HG03108 (cell line): ENCODE data around the gene TNNT3.

Experiments used
- ATAC-seq: cut with Tn5 transposase; IDR thresholded peaks from one replicate; pipeline ENCODE4 v1.9.1; 2021; ENCODE audit warnings: moderate library complexity; ENCODE audit not compliant: unreplicated experiment

The TNNT3 gene

DNA sequence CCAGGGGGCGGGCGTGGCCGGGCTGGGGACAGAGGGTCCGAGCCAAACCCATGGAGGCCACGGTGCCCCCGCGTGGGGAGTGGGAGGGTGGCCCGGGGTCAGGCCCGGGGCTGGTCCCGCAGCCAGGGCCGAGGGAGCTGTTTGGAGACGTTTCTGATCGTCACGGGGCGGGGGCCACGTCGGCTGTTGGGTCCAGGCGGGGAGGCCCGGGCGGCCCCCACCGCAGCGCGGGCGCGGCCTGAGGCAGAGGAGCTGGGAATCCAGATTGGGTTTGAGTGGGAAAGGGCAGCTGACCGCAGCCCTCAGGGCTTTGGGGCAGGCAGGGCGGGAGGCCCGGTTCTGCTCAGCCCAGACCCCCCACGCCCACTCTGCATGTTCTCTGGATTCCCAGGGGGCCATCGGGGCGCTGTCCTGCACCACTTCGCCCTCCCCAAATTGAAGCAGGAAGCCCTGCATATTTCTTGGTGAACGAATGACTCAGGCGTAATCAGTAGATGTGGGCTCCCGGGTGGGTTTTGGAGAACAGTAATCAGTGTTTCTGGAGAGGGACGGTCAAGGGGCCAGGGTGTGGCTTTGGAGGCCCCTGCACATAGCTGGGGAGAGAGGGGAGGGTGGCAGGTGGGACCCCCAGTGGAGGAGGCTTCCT lies 28.2 kb downstream of the TNNT3 start:
- no peak for ATAC-seq

DNA sequence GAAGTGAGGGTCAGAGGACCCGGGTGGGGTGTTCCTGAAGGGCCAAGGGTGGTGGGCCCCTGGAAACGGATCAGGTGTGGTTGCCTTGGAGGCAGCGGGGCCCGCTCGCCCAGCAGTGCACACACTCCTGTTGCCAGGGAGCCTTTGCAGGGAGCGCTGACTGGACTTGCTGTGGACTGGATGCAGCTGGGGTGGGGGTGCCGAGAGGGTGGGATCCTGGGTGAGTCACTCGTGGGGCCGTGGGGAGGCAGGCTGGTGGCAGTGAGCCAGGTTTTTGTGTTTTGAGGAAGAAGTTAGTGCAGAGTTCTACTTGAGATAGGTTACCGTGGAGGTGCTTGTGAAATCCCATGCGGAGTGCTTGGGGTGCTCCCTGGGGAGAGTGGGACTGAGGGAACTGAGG lies 28.9 kb downstream of the TNNT3 start:
- no peak for ATAC-seq

DNA sequence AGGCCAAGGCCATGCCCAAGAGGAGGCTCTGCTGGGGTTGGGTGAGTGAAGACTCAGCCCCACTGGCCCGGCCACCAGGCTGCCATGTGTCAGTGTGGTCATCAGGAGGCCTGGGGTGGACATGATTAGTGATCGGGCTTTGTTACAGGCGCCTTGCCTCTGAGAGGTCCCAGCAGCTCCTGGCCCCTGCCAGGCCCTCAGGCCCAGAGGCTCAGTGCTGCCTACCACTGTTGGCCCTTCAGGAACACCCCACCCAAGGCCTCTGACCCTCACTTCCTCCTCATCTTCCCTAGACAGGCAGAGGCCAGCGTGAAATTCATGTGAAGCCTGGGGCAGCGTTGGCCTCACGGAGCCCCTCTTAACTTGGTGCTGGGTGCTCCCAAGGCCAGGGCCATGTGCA lies 29.8 kb downstream of the TNNT3 start:
- no peak for ATAC-seq

DNA sequence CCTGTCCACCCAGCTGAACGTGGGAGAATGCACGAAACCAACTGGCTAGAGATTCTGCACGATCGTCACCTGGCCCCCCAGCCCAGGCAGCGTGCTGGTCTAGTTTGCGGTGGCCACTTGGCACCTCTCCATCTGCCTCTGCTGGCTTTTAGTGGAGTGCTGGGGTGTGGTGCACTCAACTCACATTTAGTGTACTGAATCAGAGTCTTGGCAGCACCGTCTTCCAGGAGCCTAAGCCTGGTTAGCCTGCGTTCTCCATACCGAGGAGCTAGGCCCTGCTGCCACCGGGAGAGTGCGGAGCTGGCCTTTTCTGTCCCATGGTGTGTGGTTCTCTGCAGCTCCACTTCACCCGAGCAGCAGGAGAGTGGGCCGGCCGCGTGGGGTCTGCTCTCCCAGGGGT lies 30.4 kb downstream of the TNNT3 start:
- ATAC-seq, result no peak

DNA sequence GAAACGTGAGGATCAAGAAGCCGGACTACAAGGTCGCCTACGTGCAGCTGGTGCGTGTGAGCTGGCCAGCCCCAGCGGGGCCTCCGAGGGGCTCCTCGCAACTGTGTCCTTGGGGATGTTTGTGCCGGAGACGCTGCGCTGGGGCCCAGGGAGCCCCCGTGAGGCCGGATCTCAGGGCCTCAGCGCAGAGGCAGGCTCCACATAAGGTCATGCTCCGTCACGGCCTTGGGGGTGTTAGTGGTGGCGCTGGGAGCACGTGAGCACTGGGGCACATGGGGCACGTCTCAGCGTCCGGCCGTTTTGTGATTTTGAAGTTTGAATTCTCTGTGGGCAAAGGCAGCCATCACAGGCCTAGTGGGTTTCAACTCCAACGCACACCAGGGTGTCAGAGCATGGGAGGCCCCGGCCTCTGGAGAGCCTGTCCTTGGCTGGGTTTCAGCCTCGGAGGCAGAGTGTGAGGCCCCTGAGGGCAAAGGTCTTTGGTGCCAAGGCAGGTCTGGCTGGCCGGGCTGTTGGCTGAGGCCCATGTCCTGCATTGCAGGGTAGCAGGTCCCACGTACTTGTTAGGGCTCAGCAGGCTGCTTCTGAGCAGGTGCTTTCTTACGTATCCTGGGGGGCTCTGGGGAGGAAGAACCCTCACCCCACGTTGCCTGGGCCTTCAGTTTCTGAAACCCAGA lies 33.4 kb downstream of the TNNT3 start:
- no peak for ATAC-seq

DNA sequence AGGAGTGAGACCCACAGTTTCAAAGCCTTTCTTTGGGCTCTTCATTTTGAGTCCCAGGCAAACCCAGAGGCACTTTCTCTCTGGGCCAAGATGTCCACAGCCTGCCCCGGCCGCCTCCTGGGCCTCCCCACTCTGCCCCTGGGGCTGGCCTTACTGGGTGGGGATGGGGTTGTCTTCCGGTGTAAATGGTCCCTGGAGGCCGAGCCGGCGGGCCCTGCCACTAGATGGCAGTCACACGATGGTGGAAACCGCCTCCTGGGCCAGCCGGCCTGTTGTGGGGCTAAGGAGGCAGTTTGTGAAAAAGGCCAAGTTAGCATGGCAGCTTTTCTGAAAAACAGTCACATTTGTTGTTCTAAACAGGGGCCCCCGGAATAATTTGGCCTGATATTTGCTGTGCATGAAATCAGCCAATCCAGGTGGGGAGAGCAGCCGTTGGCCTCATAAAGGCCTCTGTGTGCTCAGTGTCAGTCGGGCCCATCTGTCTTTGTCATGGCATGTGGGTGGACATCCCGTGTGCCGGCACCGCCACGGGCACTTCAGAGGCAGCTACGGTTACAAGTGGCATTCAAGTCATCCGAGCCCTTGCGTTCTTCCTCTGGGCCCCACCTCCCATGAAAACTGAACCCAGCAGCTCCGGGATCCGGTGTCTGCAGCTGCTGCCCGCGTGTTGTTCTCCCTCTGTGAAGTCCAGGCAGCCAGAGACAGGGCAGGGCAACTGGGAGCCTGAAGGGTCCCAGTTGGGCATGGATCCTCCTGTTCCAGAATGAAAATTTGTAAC lies 34.2 kb downstream of the TNNT3 start:
- no peak for ATAC-seq

DNA sequence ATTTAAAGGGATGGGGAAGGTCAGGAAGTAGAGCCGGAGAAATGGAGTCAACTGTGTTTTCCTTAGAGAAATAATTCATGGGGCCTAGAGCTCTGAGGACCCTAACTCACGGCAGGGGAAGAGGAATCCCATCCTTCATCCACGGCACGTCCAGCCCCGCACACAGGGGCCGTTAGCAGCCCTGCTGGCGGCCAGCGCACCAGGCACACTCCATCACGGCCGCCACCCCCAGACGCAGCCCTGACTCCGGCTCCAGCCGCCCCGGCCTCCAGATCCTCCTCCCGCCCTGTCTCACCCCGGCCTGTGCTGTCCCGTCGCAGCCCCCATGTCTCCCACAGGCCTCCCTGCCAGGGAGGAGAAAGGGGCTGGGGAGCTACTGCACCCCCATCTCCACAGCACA lies 38.9 kb downstream of the TNNT3 start:
- no peak for ATAC-seq

DNA sequence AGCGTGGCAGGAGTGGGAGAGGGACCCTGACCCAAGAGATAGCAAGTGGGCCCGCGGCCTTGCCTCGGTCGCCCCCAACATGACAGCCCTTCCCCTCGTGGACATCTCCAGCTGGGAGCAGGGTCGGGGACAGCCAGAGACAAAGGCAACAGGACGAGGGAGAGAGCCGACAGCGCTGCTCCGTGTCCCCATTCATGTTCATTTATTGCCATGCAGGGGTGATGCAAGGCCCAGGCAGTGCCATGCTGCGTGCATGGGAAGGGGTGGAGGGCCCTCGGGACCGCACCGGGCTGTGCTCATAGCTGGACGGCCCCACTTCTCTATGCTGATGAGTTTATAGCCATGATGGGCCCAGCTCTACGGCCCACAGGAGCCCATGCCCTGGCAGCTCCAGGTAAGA lies 40.3 kb downstream of the TNNT3 start:
- ATAC-seq, result no peak

DNA sequence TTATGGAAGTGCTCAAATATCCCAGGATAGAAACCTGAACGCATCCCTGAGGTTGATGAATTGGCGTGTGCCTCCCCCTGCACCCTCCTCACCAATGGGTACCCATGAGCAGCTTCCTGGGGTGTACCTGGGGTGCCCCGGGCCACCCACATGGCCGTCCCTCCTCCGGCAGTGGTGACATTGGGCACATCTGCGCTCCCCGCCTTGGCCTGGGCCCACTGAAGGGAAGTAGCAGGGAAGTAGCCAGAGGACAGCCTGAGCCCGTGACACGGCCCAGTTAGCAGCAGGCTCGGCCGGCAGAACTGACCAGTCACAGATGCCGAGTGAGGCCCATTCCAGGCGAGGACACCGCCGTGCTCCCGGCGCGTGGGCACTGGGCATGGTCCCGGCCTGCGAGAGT lies 44.4 kb downstream of the TNNT3 start:
- no peak for ATAC-seq

DNA sequence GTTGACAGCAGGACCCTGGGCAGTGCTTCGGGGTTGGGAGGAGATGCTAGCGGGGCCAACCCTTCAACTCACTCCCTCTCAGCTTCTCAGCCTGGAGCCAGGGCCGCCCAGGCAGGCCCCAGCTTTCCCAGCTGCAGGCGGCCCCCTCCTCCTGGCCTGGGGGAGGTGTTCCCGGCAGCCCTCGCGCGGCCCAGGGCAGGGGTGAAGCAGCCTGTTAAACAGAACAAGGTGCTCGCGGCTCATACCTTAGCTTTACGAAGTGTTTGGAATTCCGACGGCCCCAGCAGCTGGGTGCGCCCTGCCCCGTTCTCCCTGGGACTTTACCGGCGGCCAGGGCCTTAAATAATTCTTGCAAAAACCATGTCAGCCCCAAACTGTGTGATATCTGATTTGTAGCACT lies 44.8 kb downstream of the TNNT3 start:
- no peak for ATAC-seq

DNA sequence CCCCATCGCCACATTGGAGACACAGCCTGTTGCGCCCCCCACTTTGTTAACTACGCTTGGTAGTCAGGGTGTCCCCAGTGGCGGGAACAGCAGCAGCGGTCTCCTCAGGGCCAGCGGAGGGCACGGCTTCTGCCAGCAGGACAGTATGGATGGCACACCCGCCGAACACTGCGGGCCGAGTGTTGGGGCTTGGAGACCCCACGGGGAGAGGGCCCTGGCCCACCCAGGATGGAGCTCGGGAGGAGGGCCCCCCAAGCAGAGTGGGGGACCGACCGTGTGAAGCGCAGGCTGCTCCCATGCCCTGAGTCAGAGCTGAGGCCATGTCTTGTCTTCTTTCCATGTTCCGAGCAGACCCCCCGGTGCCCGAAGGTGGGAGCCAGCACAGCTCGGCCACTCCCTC lies 45.5 kb downstream of the TNNT3 start:
- no peak for ATAC-seq

DNA sequence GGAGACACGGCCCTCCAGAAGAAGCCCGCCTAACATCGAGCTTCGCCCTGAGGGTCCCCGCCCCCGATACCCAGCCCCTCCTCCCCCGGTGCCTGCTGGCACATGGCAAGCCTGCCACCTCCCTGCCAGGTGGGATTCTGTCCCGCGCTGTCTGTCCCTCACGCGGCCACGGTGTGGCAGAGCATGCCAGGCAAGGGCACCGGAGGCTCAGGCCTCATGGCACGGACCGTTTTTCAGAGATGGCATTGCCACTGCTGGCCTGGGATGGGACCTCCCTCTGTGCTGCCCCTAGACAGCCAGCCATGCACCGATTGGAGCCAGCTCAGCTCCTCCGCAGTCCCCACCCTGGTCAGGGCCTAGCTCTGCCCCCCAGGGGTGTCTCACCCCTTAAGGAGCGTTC lies 47.0 kb downstream of the TNNT3 start:
- ATAC-seq, result no peak

DNA sequence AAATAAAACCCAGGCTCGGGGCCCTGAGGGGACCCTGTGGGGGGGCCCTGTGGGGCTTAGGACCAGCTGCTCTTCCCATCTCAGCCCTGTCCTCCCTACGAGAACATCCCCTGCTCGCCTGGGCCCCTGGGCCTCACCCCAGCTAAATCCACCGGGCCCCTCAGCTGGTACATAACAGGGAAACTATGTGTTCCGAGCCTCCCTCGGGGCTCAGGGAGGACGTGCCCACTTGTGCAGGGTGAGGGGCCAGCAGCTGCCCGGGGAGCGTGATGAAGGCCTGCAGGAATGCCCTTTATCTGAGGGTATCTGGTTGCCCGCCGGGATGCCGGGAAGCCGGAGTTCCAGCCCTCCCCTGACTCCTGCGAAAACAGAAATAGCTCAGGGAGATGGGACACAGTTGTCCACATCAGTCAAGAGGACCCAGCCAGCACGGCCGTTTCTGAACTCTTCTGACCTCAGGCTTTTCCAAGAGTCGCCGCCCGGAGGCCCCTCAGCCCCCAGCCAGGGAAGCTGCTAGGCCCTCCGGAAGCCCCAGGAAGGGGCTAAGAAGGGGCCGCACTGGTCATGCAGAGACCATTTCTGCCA lies 48.2 kb downstream of the TNNT3 start:
- no peak for ATAC-seq

DNA sequence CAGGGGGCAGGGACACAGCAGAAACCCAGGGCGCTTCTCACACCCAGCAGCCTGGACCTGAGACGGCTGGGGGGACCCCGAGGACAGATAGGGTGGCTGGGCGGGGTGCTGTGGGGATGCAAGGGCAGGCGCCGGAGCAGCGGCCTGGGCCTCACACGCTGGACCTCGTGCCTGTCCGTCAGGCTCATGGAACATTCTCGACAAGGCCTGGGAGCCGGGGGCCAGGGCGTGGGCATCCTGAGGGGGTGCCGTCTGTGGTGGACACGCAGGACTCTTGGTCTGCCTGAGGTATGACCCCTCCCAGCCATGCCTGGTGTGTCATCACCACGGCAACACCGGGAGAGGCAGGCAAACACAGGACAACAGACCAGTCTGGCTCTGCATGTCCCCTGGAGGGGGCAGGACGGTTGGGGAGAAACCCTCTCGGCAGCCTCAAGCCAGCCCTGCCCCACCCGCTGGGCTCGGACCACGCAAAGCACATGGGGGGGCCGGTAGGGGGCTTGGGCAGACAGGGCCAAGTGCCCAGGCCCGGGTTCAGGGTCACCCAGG lies 49.0 kb downstream of the TNNT3 start:
- no peak for ATAC-seq

DNA sequence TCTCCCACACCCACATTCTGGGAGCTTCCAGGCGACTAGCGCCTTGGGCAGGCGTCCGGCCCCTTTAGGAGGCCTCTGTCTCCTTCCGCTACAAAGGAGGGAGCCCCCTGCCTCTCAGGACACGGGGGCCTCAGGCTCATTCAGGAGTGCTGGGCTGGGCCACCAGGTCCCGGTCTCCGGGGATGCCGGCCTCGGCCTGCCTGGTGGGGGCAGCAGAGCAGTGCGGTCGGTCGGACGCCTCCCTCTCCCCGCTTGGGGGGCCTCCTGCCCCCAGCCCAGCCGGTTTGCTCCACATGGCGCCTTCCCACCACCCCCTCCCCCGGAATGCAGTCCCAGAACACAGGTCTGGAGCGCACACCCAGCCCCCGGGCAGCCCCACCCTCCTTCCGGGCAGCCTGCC lies 49.5 kb downstream of the TNNT3 start:
- no peak for ATAC-seq

DNA sequence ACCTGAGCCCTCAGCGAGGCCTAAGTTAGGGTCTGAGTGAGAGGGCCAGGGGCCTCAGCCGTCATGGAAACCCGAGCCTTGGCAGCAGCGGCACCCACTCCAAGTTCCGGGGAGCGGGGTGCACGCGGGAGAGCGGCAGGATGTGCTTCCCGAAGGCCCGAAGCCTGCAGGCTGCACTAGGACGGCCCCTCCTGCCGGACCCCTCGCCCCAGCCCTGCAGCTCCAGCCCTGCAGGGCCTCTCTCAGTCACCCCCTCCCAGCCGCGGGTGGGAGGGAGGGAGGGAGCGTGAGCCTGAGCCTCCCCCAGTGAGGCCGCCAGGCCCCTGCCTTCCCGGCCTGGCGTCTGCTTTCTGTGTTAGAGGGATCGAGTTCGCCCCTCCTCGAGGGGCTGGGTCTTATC lies 50.3 kb downstream of the TNNT3 start:
- no peak for ATAC-seq

DNA sequence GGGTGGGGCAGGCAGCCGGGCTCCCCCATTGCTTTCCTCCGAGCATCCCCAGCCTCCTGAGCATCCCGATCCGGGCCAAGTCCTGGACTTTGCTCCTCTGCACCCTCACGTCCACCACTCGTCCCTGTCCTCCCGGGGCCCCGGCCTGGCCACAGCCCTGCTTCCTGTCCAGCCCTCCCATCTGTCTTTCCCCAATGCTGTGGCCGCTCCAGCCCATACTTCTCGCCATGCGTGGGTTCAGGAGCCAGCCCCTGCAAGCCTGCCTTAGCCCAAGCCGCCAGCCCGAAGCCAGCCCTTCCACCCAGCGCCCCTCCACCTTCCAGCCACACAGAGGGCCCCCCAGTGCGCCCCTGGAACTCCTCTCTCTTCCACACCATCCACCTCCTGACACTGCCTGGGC lies 51.5 kb downstream of the TNNT3 start:
- no peak for ATAC-seq

DNA sequence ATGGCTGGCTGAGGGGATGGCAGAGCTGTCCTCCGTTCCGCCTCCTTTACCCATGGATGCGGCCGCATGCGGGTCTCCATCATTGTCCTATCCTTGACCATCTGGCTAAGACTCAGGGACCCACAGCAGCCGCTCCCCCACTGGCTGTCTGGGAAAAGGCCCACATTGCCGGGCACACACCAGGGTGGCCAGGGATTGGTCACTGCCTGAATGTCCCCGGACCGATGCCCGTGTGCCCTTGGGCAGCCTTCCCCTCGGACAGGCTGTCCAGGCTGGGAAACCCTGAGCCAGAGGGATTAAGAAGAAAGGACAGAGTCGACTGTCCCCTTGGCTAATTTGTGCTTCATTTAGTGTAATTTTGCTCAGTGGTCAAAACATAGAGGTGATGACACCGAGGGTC lies 55.7 kb downstream of the TNNT3 start:
- ATAC-seq, result no peak

DNA sequence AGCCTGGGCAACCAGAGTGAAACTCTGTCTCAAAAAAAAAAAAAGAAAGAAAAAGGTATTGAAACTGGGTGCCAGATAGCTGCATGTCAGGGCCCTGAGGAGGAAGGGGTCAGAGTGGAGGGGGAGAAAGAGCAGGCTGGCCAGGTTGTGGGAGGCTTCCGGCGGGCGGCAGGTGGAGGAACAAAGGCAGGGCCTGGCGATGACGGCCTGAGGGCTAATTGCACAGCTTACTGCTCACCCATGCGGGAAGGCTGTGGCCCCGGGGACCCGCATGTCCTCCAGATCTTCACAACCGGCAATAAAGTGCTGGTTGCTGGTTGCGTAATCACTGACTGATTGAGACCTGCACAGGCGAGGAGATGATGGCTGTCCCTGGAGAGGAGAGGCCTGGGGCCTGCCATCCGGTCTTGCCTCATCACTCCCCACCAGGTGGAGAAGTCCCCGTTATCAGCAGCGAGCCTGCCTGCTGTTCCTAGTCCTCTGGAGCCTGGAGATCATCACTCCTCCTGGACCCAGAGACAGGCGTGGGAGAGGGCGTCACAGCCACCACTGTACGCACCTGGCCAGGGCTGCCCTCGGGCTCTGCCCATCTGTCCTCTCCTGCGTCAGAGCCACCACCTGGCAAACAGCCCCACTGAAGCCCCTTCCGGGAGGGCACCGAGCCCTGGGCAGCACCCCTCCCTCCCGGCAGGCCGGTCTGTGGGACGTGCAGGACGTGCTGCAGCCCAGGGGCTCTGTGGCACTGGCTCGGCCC lies 59.4 kb downstream of the TNNT3 start:
- ATAC-seq, result no peak

DNA sequence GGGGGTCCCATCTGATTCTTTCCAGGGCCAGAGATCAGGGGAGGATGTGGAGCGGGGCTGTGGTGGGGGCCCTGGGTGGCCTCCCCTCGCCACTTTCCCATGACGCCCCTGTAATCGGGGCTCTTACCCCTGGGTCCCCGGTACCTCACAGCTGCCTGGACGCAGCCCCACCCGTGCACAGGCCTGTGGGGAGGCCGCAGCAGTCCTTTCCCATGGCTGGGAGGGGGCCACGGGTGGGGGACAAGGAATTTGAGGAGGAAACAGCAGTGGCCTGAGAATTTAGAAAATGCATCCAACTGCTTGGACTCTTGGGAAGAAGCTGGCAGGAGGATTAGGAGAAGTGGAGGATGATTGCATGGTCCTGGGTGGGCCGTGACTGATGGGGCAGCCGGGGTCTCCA lies 60.1 kb downstream of the TNNT3 start:
- no peak for ATAC-seq
